Measurements from ENCODE around the gene COL5A2. TPM values are rescaled to one million over a fixed set of nuclear protein-coding genes. Genes with fewer than 3 reads are reported as not detected.

COL5A2 gene
- total RNA-seq, 4 donors from 2014 or later = 16.1 to 62.8 (median 33.1) TPM

DNA sequence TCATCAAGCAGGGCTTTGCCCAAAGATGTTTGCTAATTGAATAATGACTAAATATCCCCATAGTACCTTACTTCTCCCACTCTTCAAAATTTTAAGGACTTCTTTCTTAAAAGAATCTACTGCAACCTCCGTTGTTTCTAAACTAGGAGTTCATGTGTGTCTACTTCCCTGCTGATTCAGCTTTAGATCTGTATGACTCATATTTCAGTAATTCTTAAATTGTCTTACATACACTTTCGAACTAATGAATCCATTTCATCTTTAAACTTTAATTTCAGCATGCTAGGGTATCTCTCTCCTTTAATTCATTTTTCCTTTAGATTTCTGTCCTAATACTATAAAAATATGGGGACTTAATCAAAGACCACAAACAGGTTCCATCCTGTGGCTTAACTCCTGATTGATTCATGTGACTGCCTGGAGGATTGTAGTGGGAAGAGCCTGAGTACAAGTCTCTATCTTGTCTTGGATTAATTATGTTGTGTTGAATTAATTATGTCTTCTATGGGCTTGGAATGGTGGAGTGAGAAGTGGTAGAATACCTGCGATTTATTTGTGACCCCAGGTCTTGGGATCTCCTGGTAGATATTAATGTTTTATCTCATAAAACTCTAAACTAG lies 24.9 kb upstream of the COL5A2 start:
- intact Hi-C loops (cut with DNase I; ENCODE audit: low total_unique reads) = no loop called here
- Histone ChIP-seq H3K4me1 (peaks cover 0 to 10% (median under 1%) of the 10 kb centered on the region in 4 donors), H3K27ac (no peak overlapping the region), H3K4me3 (no peak overlapping the region), H3K36me3 (no peaks in the 10 kb centered on the region), H3K9me3 (no peaks in the 10 kb centered on the region), H3K27me3 (no peaks in the 10 kb centered on the region)
- in situ Hi-C loops (cut with MboI; ENCODE audit: low pct_ligation_motif_present in 1 of 4, low pct_unique_long_range_greater_than_20kb in 1 of 4, low sequenced_read_pairs in 3 of 4) = no loop called here
- WGBS, 2 donors (ENCODE audit: low coverage in 1 of 2) = 53 to 64% methylated on average over 3 of the region's 3 CpGs
- no peak for TF ChIP-seq EP300 (IDR thresholded peaks at IDR 0.05; ENCODE audit: low read depth)
- TF ChIP-seq POLR2A (IDR thresholded peaks at IDR 0.05) = no peak
- no peak for TF ChIP-seq POLR2AphosphoS5 (IDR thresholded peaks at IDR 0.05)
- TF ChIP-seq, protein P1, sequence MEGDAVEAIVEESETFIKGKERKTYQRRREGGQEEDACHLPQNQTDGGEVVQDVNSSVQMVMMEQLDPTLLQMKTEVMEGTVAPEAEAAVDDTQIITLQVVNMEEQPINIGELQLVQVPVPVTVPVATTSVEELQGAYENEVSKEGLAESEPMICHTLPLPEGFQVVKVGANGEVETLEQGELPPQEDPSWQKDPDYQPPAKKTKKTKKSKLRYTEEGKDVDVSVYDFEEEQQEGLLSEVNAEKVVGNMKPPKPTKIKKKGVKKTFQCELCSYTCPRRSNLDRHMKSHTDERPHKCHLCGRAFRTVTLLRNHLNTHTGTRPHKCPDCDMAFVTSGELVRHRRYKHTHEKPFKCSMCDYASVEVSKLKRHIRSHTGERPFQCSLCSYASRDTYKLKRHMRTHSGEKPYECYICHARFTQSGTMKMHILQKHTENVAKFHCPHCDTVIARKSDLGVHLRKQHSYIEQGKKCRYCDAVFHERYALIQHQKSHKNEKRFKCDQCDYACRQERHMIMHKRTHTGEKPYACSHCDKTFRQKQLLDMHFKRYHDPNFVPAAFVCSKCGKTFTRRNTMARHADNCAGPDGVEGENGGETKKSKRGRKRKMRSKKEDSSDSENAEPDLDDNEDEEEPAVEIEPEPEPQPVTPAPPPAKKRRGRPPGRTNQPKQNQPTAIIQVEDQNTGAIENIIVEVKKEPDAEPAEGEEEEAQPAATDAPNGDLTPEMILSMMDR (IDR thresholded peaks at IDR 0.05) = no peak
- no peak for DNase-seq

DNA sequence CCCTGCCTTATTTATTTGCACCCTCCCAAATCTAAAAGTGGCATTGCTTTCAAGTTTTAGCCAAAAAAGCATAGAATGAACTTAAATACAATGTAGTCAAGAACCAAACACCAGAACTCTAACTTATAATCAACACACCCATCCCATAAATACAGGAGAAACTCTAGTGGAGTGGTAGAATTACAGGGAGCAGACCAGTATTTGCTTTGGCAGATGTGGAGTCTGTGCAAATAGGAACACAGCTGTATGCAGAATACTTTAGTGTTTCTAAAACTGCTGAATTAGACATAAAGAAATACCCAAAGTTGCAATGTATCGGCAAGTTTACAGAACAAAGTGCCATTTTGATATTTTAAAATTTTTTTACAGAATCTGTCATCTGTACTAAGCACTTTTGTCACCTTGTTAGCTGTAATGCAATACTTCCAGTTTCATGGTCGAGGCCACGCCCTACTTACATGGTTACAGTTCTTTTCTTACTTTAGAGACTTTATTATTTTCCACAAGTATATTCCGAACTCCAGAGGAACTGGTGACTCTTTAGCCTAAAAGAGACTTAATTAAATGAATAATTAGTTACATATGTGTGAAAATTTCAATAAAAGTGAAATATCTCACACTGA lies 23.7 kb upstream of the COL5A2 start:
- H3K36me3 ChIP-seq = no peaks in the 10 kb centered on the region
- H3K4me1 ChIP-seq = peaks cover 0 to 6% (median 0%) of the 10 kb centered on the region in 4 donors
- WGBS, 2 donors (ENCODE audit: low coverage in 1 of 2) = 35 to 41% methylated on average over 4 of the region's 4 CpGs
- in situ Hi-C loops (cut with MboI; ENCODE audit: low pct_ligation_motif_present in 1 of 4, low pct_unique_long_range_greater_than_20kb in 1 of 4, low sequenced_read_pairs in 3 of 4) (no loop called here), intact Hi-C loops (cut with DNase I; ENCODE audit: low total_unique reads) (no loop called here)
- H3K4me3 ChIP-seq = no peak overlapping the region
- no peak overlapping the region for H3K27ac ChIP-seq
- no peak for DNase-seq
- TF ChIP-seq POLR2AphosphoS5 (IDR thresholded peaks at IDR 0.05) (no peak), EP300 (IDR thresholded peaks at IDR 0.05; ENCODE audit: low read depth) (no peak), POLR2A (IDR thresholded peaks at IDR 0.05) (no peak)
- TF ChIP-seq, protein P1 (IDR thresholded peaks at IDR 0.05) = no peak
- no peaks in the 10 kb centered on the region for H3K27me3 ChIP-seq
- H3K9me3 ChIP-seq = no peaks in the 10 kb centered on the region

DNA sequence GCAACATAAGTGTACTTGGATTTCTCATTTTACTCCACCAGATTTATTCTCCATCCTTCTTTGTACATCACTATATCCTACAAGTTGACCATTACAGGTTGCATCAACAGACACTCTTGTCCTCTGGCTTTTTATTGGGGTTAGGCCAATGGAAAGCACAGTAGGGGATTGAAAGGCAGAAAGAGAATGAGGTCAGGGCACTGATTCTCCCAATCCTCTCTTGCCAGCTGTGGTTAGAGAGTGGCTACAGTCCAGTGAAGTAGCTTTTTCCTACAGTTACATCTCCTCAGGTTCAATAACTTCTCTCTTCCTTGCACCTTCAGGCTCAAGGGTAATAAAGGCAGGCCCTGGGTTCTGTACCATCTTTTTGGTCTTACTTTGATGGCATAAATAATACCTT lies 20.2 kb upstream of the COL5A2 start:
- no peak overlapping the region for H3K27ac ChIP-seq
- H3K4me3 ChIP-seq = no peak overlapping the region
- no peaks in the 10 kb centered on the region for H3K27me3 ChIP-seq
- TF ChIP-seq EP300 (IDR thresholded peaks at IDR 0.05; ENCODE audit: low read depth) (no peak), POLR2A (IDR thresholded peaks at IDR 0.05) (no peak), POLR2AphosphoS5 (IDR thresholded peaks at IDR 0.05) (no peak)
- TF ChIP-seq, protein P1 (IDR thresholded peaks at IDR 0.05) = no peak
- in situ Hi-C loops (cut with MboI; ENCODE audit: low pct_ligation_motif_present in 1 of 4, low pct_unique_long_range_greater_than_20kb in 1 of 4, low sequenced_read_pairs in 3 of 4) = no loop called here
- peaks cover 0 to 6% (median 0%) of the 10 kb centered on the region in 4 donors for H3K4me1 ChIP-seq
- DNase-seq = no peak
- intact Hi-C loops (cut with DNase I; ENCODE audit: low total_unique reads) = no loop called here
- H3K36me3 ChIP-seq = no peaks in the 10 kb centered on the region
- H3K9me3 ChIP-seq = peaks cover 0 to 3% of the 10 kb centered on the region in 2 donors

DNA sequence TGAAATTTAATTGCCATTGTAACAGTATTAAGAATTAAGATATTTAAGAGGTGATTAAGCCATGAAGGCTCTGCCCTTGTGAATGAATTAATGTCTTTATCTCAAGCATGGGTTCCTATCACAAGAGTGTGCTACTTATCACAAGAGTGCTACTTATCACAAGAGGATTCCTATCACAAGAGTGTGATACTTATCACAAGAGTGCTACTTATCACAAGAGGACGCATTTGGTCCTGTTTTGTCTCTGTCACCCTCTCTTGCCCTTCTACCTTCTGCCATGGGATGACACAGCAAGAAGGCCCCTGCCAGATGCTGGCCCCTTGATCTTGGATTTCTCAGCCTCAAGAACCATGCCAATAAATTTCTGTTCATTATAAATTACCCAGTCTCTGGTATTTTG lies 13.2 kb upstream of the COL5A2 start:
- no peak for TF ChIP-seq POLR2A (IDR thresholded peaks at IDR 0.05)
- TF ChIP-seq EP300 (IDR thresholded peaks at IDR 0.05; ENCODE audit: low read depth) = no peak
- no peak for TF ChIP-seq POLR2AphosphoS5 (IDR thresholded peaks at IDR 0.05)
- TF ChIP-seq, protein P1 (IDR thresholded peaks at IDR 0.05) = no peak
- in situ Hi-C loops (cut with MboI; ENCODE audit: low pct_ligation_motif_present in 1 of 4, low pct_unique_long_range_greater_than_20kb in 1 of 4, low sequenced_read_pairs in 3 of 4) = no loop called here
- Histone ChIP-seq H3K27ac (no peak overlapping the region), H3K27me3 (no peaks in the 10 kb centered on the region), H3K4me1 (no peaks in the 10 kb centered on the region), H3K4me3 (no peak overlapping the region), H3K36me3 (no peaks in the 10 kb centered on the region), H3K9me3 (peaks cover 0 to 3% of the 10 kb centered on the region in 2 donors)
- intact Hi-C loops (cut with DNase I; ENCODE audit: low total_unique reads) = no loop called here
- no peak for DNase-seq
- whole genome bisulfite sequencing, 2 donors (ENCODE audit: low coverage in 1 of 2) = 84% methylated on average over 1 of the region's 1 CpG; no CpG with 5 or more reads in 1 of the 2 donors
